Mesenchymal stem cell (in vitro differentiated cells and primary cell): ENCODE measurements around the gene PI4K2A.

Source experiments
- DNase-seq: peaks from one replicate; pipeline ENCODE4 v3.0.0-alpha.2; 2013
- H2AFZ ChIP-seq: one replicate; pipeline ENCODE4 v1.6.1; 2013; ENCODE audit warnings: low read depth, mild to moderate bottlenecking, control low read depth, inconsistent platforms, low read length, moderate library complexity
- H2AK5ac ChIP-seq: 2 replicates; pipeline ENCODE4 v1.6.1; 2013; ENCODE audit warnings: low read length, moderate library complexity, mild to moderate bottlenecking, inconsistent platforms; ENCODE audit not compliant: severe bottlenecking
- H2BK120ac ChIP-seq: one replicate; pipeline ENCODE4 v1.6.1; 2013; ENCODE audit warnings: low read depth, mild to moderate bottlenecking, inconsistent platforms, low read length, moderate library complexity
- H2BK12ac ChIP-seq, 2 experiments: one replicate each; pipeline ENCODE4 v1.6.1; 2013; ENCODE audit warnings: inconsistent platforms in 2 of 2, low read length in 2 of 2, mild to moderate bottlenecking in 2 of 2, moderate library complexity in 2 of 2, control low read depth in 1 of 2
- H2BK15ac ChIP-seq: one replicate; pipeline ENCODE4 v1.6.1; 2013; ENCODE audit warnings: mild to moderate bottlenecking, low read depth, inconsistent platforms; ENCODE audit not compliant: poor library complexity, severe bottlenecking
- H2BK5ac ChIP-seq: 2 replicates; pipeline ENCODE4 v1.6.1; 2013; ENCODE audit warnings: low read depth, mild to moderate bottlenecking, low read length, control low read depth, inconsistent platforms; ENCODE audit not compliant: poor library complexity, severe bottlenecking
- H3K14ac ChIP-seq, 2 experiments: one replicate each; pipeline ENCODE4 v1.6.1; 2013; ENCODE audit warnings: inconsistent platforms in 2 of 2, low read length in 2 of 2, control low read depth in 1 of 2, mild to moderate bottlenecking in 1 of 2, moderate library complexity in 1 of 2
- H3K18ac ChIP-seq, 2 experiments: one replicate each; pipeline ENCODE4 v1.6.1; 2013; ENCODE audit warnings: inconsistent platforms in 2 of 2, low read length in 2 of 2, control low read depth in 1 of 2, low read depth in 1 of 2, mild to moderate bottlenecking in 1 of 2
- H3K23ac ChIP-seq, 2 experiments: one replicate each; pipeline ENCODE4 v1.6.1; 2013; ENCODE audit warnings: inconsistent platforms in 2 of 2, low read length in 2 of 2, mild to moderate bottlenecking in 2 of 2, moderate library complexity in 2 of 2, control low read depth in 1 of 2
- H3K27ac ChIP-seq: 2 replicates; pipeline ENCODE4 v1.5.1; 2013; ENCODE audit warnings: mild to moderate bottlenecking, moderate library complexity, low read length, control low read depth, inconsistent platforms; ENCODE audit not compliant: poor library complexity, severe bottlenecking
- H3K27me3 ChIP-seq, 2 experiments: 2 replicates each; pipeline versions ENCODE4 v1.6.1 to v1.7.0; 2013; ENCODE audit warnings: low read length in 2 of 2, mild to moderate bottlenecking in 2 of 2, moderate library complexity in 2 of 2, control low read depth in 1 of 2, inconsistent platforms in 1 of 2; ENCODE audit not compliant: control insufficient read depth in 1 of 2, insufficient read depth in 1 of 2
- H3K36me3 ChIP-seq, 2 experiments: 2 replicates each; pipeline versions ENCODE4 v1.6.1 to v1.7.0; 2013; ENCODE audit warnings: low read length in 2 of 2, control low read depth in 1 of 2, inconsistent platforms in 1 of 2, low read depth in 1 of 2, mild to moderate bottlenecking in 1 of 2; ENCODE audit not compliant: insufficient read depth in 2 of 2, control insufficient read depth in 1 of 2
- H3K4ac ChIP-seq, 2 experiments: one replicate each; pipeline ENCODE4 v1.6.1; 2013; ENCODE audit warnings: inconsistent platforms in 2 of 2, low read length in 2 of 2, mild to moderate bottlenecking in 2 of 2, moderate library complexity in 2 of 2, control low read depth in 1 of 2, low read depth in 1 of 2
- H3K4me1 ChIP-seq: 2 replicates; pipeline ENCODE4 v1.6.1; 2013; ENCODE audit warnings: low read depth, low read length, control low read depth; ENCODE audit not compliant: control insufficient read depth, insufficient read depth
- H3K4me2 ChIP-seq: 2 replicates; pipeline ENCODE4 v1.6.1; 2013; ENCODE audit warnings: low read length, mild to moderate bottlenecking, inconsistent platforms; ENCODE audit not compliant: poor library complexity, severe bottlenecking
- H3K4me3 ChIP-seq, 2 experiments: 2 replicates each; pipeline versions ENCODE4 v1.5.1 to v1.7.0; 2013; ENCODE audit warnings: low read length in 2 of 2, mild to moderate bottlenecking in 2 of 2, control low read depth in 1 of 2, low read depth in 1 of 2; ENCODE audit not compliant: insufficient read depth in 1 of 2
- H3K79me1 ChIP-seq: replicated peaks from 2 replicates; pipeline ENCODE4 v1.6.1; 2013; ENCODE audit warnings: mild to moderate bottlenecking, control low read depth, low read length, inconsistent platforms; ENCODE audit not compliant: poor library complexity, severe bottlenecking
- H3K9ac ChIP-seq: 2 replicates; pipeline ENCODE4 v1.7.0; 2013; ENCODE audit warnings: mild to moderate bottlenecking, low read length, moderate library complexity
- H3K9me3 ChIP-seq: 2 replicates; pipeline ENCODE4 v1.7.0; 2013; ENCODE audit warnings: mild to moderate bottlenecking, low read length; ENCODE audit not compliant: control insufficient read depth
- H4K8ac ChIP-seq: one replicate; pipeline ENCODE4 v1.6.1; 2013; ENCODE audit warnings: inconsistent platforms, mild to moderate bottlenecking, low read length, moderate library complexity
- H4K91ac ChIP-seq: one replicate; pipeline ENCODE4 v1.6.1; 2013; ENCODE audit warnings: mild to moderate bottlenecking, low read length, inconsistent platforms
- WGBS: methylation state at CpG from one replicate; pipeline ENCODE4 v1.1.7; 2013; ENCODE audit warnings: mixed read lengths; 5-methylcytosine and 5-hydroxymethylcytosine counted together

Gene PI4K2A

GRCh38 chr10:97611473-97611872 lies 29.0 kb upstream of the PI4K2A start:
- 83% methylated on average over 7 of the region's 12 CpGs for WGBS

GRCh38 chr10:97612386-97612785 lies 28.1 kb upstream of the PI4K2A start:
- Histone ChIP-seq H2BK5ac (no peak overlapping the region), H2AFZ (no peak overlapping the region), H3K4me1 (peaks cover 5% of the 10 kb centered on the region), H3K4me3 (no peak overlapping the region), H3K9ac (no peak overlapping the region), H4K8ac (no peak overlapping the region), H2BK120ac (no peak overlapping the region), H4K91ac (no peak overlapping the region), H3K14ac (no peak overlapping the region), H2AK5ac (no peak overlapping the region), H3K79me1 (no peaks in the 10 kb centered on the region), H3K4me2 (no peak overlapping the region), H3K27me3 (no peaks in the 10 kb centered on the region), H3K9me3 (no peaks in the 10 kb centered on the region), H3K23ac (no peak overlapping the region), H2BK15ac (no peak overlapping the region), H3K18ac (no peak overlapping the region), H2BK12ac (no peak overlapping the region), H3K36me3 (peaks cover 13 to 18% of the 10 kb centered on the region in 2 experiments), H3K4ac (no peak overlapping the region), H3K27ac (no peak overlapping the region)
- peak; percentile 51 for DNase-seq
- 100% methylated on average over 1 of the region's 2 CpGs for WGBS

More at GRCh38 chr10:97611473-97611872, 29.0 kb upstream of the PI4K2A start:
- Histone ChIP-seq H2BK15ac (no peak overlapping the region), H3K4me1 (peaks cover 9% of the 10 kb centered on the region), H2BK5ac (no peak overlapping the region), H3K4me3 (no peak overlapping the region), H3K14ac (no peak overlapping the region), H2BK120ac (no peak overlapping the region), H4K91ac (no peak overlapping the region), H2AK5ac (peak overlapping the region; percentile 8), H3K27me3 (no peaks in the 10 kb centered on the region), H4K8ac (no peak overlapping the region), H3K9me3 (no peaks in the 10 kb centered on the region), H3K18ac (no peak overlapping the region), H3K23ac (no peak overlapping the region), H2AFZ (no peak overlapping the region), H3K9ac (no peak overlapping the region), H3K4ac (no peak overlapping the region), H2BK12ac (no peak overlapping the region), H3K79me1 (peaks cover 4% of the 10 kb centered on the region), H3K36me3 (peaks cover 11 to 16% of the 10 kb centered on the region in 2 experiments), H3K27ac (no peak overlapping the region), H3K4me2 (no peak overlapping the region)
- DNase-seq = no peak

- Histone ChIP-seq H4K8ac (no peak overlapping the region), H3K9me3 (no peaks in the 10 kb centered on the region), H4K91ac (no peak overlapping the region), H3K4me3 (no peak overlapping the region), H2BK15ac (no peak overlapping the region), H3K4me1 (no peaks in the 10 kb centered on the region), H3K27me3 (no peaks in the 10 kb centered on the region), H3K79me1 (peaks cover 1% of the 10 kb centered on the region), H2AK5ac (no peak overlapping the region), H3K27ac (no peak overlapping the region), H3K9ac (no peak overlapping the region), H3K36me3 (peaks cover 8 to 23% of the 10 kb centered on the region in 2 experiments), H2BK12ac (no peak overlapping the region), H2BK120ac (no peak overlapping the region), H3K4ac (no peak overlapping the region), H3K23ac (no peak overlapping the region), H3K18ac (no peak overlapping the region), H3K14ac (no peak overlapping the region), H3K4me2 (no peak overlapping the region), H2BK5ac (no peak overlapping the region), H2AFZ (no peak overlapping the region)
- no peak for DNase-seq
- whole genome bisulfite sequencing = 100% methylated on average over 1 of the region's 4 CpGs
Measured at GRCh38 chr10:97618285-97618684, 22.2 kb upstream of the PI4K2A start.

- Histone ChIP-seq H2BK120ac (no peak overlapping the region), H3K9me3 (no peaks in the 10 kb centered on the region), H2BK12ac (no peak overlapping the region)
Measured at GRCh38 chr10:97618733-97619132, 21.7 kb upstream of the PI4K2A start.

More at GRCh38 chr10:97618733-97619132, 21.7 kb upstream of the PI4K2A start:
- H3K4me2 ChIP-seq = no peak overlapping the region
- H3K4me1 ChIP-seq = no peaks in the 10 kb centered on the region
- H3K9ac ChIP-seq = no peak overlapping the region
- no peak overlapping the region for H3K27ac ChIP-seq
- H4K91ac ChIP-seq = no peak overlapping the region
- no peak overlapping the region for H3K4ac ChIP-seq
- DNase-seq = no peak
- H3K23ac ChIP-seq = no peak overlapping the region
- H3K27me3 ChIP-seq = no peaks in the 10 kb centered on the region
- no peak overlapping the region for H2AK5ac ChIP-seq
- H2AFZ ChIP-seq = no peak overlapping the region
- H3K18ac ChIP-seq = no peak overlapping the region
- no peak overlapping the region for H3K4me3 ChIP-seq
- H3K14ac ChIP-seq = no peak overlapping the region
- no peak overlapping the region for H4K8ac ChIP-seq
- peaks cover 4% of the 10 kb centered on the region for H3K79me1 ChIP-seq
- 96% methylated on average over 2 of the region's 4 CpGs for WGBS
- H3K36me3 ChIP-seq = peaks cover 8 to 23% of the 10 kb centered on the region in 2 experiments
- no peak overlapping the region for H2BK5ac ChIP-seq
- no peak overlapping the region for H2BK15ac ChIP-seq
